ENCODE results near the gene TWF1.
"Not testable (repeated sequence)": the region's sequence is repeated elsewhere in the genome, so short reads cannot be mapped to it uniquely, and the experiment has no call there.

TWF1 gene

DNA sequence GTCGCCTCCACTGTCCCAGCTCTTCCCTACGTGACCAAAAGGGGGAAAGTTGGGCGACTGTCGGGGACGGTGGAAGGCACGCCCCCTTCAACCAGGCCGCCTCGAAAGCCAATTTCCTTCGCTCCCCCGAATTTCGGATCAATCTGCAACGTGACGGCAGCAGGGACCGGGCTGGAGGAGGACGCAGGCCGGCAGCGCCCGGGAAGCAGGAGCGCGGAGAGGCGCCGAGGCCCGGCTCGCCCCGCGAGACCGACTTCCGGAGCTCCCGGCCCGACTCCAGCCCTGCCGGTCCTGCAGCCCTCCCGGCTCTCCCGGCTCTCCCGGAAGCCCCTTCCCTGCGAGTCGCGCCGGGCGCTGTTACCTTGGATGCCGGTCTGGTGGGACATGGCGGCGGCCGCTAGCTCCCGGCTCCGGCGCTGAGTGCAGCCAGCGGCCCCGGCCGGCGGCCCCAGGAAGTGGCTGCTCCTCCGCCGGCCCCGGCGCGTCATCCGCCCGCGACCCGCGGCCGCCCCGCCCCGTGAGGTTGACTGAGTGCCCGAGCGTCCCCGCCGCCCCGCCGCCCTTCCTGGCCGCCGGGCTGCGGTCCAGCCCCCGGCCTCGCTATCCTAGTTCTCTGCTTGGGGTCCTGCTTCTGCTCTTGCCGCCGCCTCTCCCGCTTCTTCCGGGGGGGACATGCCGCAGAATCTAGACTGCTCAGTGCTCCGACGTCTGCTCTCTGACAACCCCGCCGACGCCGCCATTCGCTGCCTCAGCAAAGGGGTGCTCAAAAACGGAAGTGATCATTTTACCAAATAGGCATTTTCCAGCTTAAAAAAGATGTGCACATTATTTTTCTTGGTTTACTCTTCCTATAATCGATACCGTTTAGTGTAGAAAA lies at the start of gene TWF1:
TSS of gene TWF1 (minus strand) at position 458 of the 877 bp plus-strand sequence. CDS start at position 386, 72 bp downstream.
- Histone ChIP-seq H4K20me1 (ENCODE audit: insufficient read depth, low read length) (peaks cover 9% of the 10 kb centered on the region), H3K27me3 (ENCODE audit: low read depth, low read length) (no peaks in the 10 kb centered on the region), H3K36me3 (replicated peaks; ENCODE audit: low read depth, low read length) (peaks cover 12% of the 10 kb centered on the region), H3K27ac (ENCODE audit: low read length) (peak within 1 kb of the TSS; percentile 84), H3K9ac (ENCODE audit: low read length) (peak within 1 kb of the TSS; percentile 92), H3K4me3 (ENCODE audit: low read length) (peak within 1 kb of the TSS; percentile 98), H3K9me3 (ENCODE audit: insufficient read depth, low read length) (no peaks in the 10 kb centered on the region), H2AFZ (ENCODE audit: low read depth, low read length) (peak within 1 kb of the TSS; percentile 81), H3K4me1 (ENCODE audit: low read length) (peaks cover 22% of the 10 kb centered on the region), H3K4me2 (ENCODE audit: low read length) (peak within 1 kb of the TSS; percentile 95), H3K79me2 (ENCODE audit: low read length) (peaks cover 44% of the 10 kb centered on the region)
- TF ChIP-seq, protein P1, sequence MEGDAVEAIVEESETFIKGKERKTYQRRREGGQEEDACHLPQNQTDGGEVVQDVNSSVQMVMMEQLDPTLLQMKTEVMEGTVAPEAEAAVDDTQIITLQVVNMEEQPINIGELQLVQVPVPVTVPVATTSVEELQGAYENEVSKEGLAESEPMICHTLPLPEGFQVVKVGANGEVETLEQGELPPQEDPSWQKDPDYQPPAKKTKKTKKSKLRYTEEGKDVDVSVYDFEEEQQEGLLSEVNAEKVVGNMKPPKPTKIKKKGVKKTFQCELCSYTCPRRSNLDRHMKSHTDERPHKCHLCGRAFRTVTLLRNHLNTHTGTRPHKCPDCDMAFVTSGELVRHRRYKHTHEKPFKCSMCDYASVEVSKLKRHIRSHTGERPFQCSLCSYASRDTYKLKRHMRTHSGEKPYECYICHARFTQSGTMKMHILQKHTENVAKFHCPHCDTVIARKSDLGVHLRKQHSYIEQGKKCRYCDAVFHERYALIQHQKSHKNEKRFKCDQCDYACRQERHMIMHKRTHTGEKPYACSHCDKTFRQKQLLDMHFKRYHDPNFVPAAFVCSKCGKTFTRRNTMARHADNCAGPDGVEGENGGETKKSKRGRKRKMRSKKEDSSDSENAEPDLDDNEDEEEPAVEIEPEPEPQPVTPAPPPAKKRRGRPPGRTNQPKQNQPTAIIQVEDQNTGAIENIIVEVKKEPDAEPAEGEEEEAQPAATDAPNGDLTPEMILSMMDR (IDR thresholded peaks at IDR 0.05; ENCODE audit: low read depth, low read length), result no peak
- TF ChIP-seq EZH2phosphoT487 (IDR thresholded peaks at IDR 0.05; ENCODE audit: low read depth), result no peak

DNA sequence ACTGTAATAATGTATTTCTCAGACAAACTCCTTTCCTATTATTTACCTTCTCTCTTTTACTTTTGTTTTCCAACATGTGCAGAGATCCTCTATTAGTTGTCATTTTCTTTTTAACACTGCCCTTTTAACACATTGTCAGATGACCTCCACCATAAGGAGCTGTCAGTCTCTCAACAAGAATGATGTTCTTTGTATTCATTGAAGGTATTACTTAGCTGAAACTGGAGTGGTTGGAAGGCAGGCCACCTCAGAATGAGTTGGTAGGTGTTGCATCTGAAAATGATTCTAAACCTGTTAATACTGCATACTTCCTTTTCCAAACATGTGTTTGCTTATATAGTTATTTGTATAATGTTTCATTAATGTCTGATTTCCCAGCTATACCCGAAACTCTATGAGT lies 46.6 kb upstream of the TWF1 start:
- Histone ChIP-seq H3K4me3 (ENCODE audit: low read length) (no peak overlapping the region), H3K79me2 (ENCODE audit: low read length) (no peaks in the 10 kb centered on the region), H3K4me2 (ENCODE audit: low read length) (no peak overlapping the region), H3K27ac (ENCODE audit: low read length) (no peak overlapping the region), H3K4me1 (ENCODE audit: low read length) (no peaks in the 10 kb centered on the region), H3K36me3 (replicated peaks; ENCODE audit: low read depth, low read length) (no peaks in the 10 kb centered on the region), H4K20me1 (ENCODE audit: insufficient read depth, low read length) (no peaks in the 10 kb centered on the region), H3K9ac (ENCODE audit: low read length) (no peak overlapping the region), H3K9me3 (ENCODE audit: insufficient read depth, low read length) (no peaks in the 10 kb centered on the region), H3K27me3 (ENCODE audit: low read depth, low read length) (no peaks in the 10 kb centered on the region), H2AFZ (ENCODE audit: low read depth, low read length) (no peak overlapping the region)
- TF ChIP-seq EZH2phosphoT487 (IDR thresholded peaks at IDR 0.05; ENCODE audit: low read depth), result no peak
- TF ChIP-seq, protein P1 (IDR thresholded peaks at IDR 0.05; ENCODE audit: low read depth, low read length), result no peak

DNA sequence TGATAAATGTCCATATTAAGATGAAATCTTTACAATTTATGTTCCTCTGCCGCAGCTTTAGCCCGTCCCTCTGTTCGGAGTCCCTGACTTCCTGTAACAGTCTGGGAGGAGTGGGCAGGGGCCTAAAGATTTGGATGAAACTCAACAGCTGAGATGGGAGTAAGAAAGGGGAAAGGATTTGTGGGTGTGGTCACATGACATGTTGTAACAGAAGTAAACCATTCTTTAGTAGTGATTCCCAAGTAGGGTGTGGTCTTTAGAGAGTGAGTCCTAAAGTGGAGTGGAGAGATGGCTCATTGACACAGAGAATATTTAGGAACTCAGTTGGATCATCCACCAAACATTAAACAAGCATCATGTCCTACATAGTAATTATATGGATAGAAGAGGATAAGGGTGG lies 42.7 kb upstream of the TWF1 start:
- Histone ChIP-seq H3K27ac (ENCODE audit: low read length) (no peak overlapping the region), H2AFZ (ENCODE audit: low read depth, low read length) (no peak overlapping the region), H3K4me3 (ENCODE audit: low read length) (no peak overlapping the region), H4K20me1 (ENCODE audit: insufficient read depth, low read length) (no peaks in the 10 kb centered on the region), H3K27me3 (ENCODE audit: low read depth, low read length) (no peaks in the 10 kb centered on the region), H3K79me2 (ENCODE audit: low read length) (no peaks in the 10 kb centered on the region), H3K9me3 (ENCODE audit: insufficient read depth, low read length) (no peaks in the 10 kb centered on the region), H3K36me3 (replicated peaks; ENCODE audit: low read depth, low read length) (no peaks in the 10 kb centered on the region), H3K4me1 (ENCODE audit: low read length) (no peaks in the 10 kb centered on the region), H3K9ac (ENCODE audit: low read length) (no peak overlapping the region), H3K4me2 (ENCODE audit: low read length) (no peak overlapping the region)
- TF ChIP-seq, protein P1 (IDR thresholded peaks at IDR 0.05; ENCODE audit: low read depth, low read length), result no peak
- no peak for TF ChIP-seq EZH2phosphoT487 (IDR thresholded peaks at IDR 0.05; ENCODE audit: low read depth)

GRCh38 chr12:43848226-43848507 lies 42.0 kb upstream of the TWF1 start:
- no peaks in the 10 kb centered on the region for H3K9me3 ChIP-seq (ENCODE audit: insufficient read depth, low read length)
- no peak overlapping the region for H3K9ac ChIP-seq (ENCODE audit: low read length)
- H2AFZ ChIP-seq (ENCODE audit: low read depth, low read length), result no peak overlapping the region
- no peaks in the 10 kb centered on the region for H3K27me3 ChIP-seq (ENCODE audit: low read depth, low read length)
- H3K4me2 ChIP-seq (ENCODE audit: low read length), result no peak overlapping the region
- no peaks in the 10 kb centered on the region for H4K20me1 ChIP-seq (ENCODE audit: insufficient read depth, low read length)
- no peaks in the 10 kb centered on the region for H3K4me1 ChIP-seq (ENCODE audit: low read length)
- H3K4me3 ChIP-seq (ENCODE audit: low read length), result no peak overlapping the region
- no peaks in the 10 kb centered on the region for H3K36me3 ChIP-seq (replicated peaks; ENCODE audit: low read depth, low read length)
- TF ChIP-seq, protein P1 (IDR thresholded peaks at IDR 0.05; ENCODE audit: low read depth, low read length), result no peak
- no peak overlapping the region for H3K27ac ChIP-seq (ENCODE audit: low read length)
- H3K79me2 ChIP-seq (ENCODE audit: low read length), result no peaks in the 10 kb centered on the region

DNA sequence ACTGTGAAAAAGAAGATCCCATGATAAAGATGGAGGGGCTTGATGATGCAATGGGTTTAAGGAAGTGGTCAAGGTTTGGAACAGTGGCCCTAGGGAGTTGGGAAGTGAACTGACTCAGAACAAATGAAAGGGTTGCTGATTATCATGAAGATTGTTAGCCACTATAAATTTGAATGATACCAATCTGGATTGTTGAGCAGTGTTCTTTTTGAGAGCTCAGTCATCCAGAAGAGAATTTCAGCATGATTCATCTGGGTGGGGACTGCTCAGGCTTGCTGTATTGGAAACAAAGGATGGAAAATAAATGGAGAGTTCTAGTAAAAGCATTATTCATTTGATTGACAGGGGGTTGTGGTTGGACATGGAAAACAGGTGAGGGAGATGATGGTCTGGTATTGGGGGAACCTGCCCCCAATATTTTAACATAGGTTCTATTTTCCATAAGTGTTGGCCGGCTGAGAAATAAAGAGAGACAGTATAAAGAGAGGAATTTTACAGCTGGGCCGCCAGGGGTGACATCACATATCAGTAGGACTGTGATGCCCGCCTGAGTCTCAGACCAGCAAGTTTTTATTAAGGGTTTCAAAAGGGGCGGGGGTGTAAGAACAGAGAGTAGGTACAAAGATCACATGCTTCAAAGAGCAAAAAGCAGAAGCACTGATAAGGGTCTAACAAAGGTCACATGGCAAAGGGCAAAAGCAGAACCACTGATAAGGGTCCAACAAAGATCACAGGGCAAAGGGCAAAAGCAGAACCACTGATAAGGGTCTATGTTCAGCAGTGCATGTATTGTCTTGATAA lies 41.5 kb upstream of the TWF1 start:
- H2AFZ ChIP-seq (ENCODE audit: low read depth, low read length); H3K36me3 ChIP-seq (replicated peaks; ENCODE audit: low read depth, low read length); H3K4me2 ChIP-seq (ENCODE audit: low read length); H3K27ac ChIP-seq (ENCODE audit: low read length); H3K79me2 ChIP-seq (ENCODE audit: low read length); H3K9ac ChIP-seq (ENCODE audit: low read length); H4K20me1 ChIP-seq (ENCODE audit: insufficient read depth, low read length); H3K4me3 ChIP-seq (ENCODE audit: low read length); H3K9me3 ChIP-seq (ENCODE audit: insufficient read depth, low read length); H3K27me3 ChIP-seq (ENCODE audit: low read depth, low read length); H3K4me1 ChIP-seq (ENCODE audit: low read length): not testable (repeated sequence)

Measured in OCI-LY3 (cell line).